IMR-90 (cell line): Measurements from ENCODE around the gene MMD2. TPM values are rescaled to one million over a fixed set of nuclear protein-coding genes. Genes with fewer than 3 reads are reported as not detected.

Source experiments
- ATAC-seq: fragments of 200-7000 bp; cut with Tn5 transposase; 2 replicates; pipeline ENCODE4 v1.9.1; 2020; ENCODE audit warnings: low read depth, mild to moderate bottlenecking, moderate library complexity
- BruUV-seq: library from RNA; stranded (reverse); fragments of 400-500 nt; replicated peaks from 2 replicates; lab custom pipeline; 2021; lab: Mats Ljungman, UMichigan
- CTCF ChIA-PET: fragments of 300-600 bp; formaldehyde crosslinking; extraction: SDS; loops from one replicate; lab custom pipeline; 2021; ENCODE audit warnings: antibody characterized with exemption; lab: Yijun Ruan, JAX
- POLR2A ChIA-PET: fragments of 300-600 bp; sonication (Branson Sonifier 250); formaldehyde crosslinking; loops from one replicate; lab custom pipeline; 2022; ENCODE audit warnings: antibody characterized with exemption; ENCODE audit not compliant: unreplicated experiment; lab: Charles Lee
- DNase-seq: peaks from one replicate; pipeline ENCODE4 v3.0.0; 2013
- H2AFZ ChIP-seq: replicated peaks from 2 replicates; pipeline ENCODE3; 2013; ENCODE audit warnings: low read length, mild to moderate bottlenecking; ENCODE audit not compliant: poor library complexity
- H2AK5ac ChIP-seq: 2 replicates; pipeline ENCODE4 v1.6.1; 2013; ENCODE audit warnings: low read depth, low read length, inconsistent platforms
- H2AK9ac ChIP-seq: replicated peaks from 2 replicates; pipeline ENCODE3; 2013; ENCODE audit warnings: mild to moderate bottlenecking, low read depth, low read length, moderate library complexity; ENCODE audit not compliant: poor library complexity
- H2BK120ac ChIP-seq: 2 replicates; pipeline ENCODE4 v1.6.1; 2013; ENCODE audit warnings: low read depth, low read length, inconsistent platforms
- H2BK15ac ChIP-seq: 3 replicates; pipeline ENCODE4 v1.6.1; 2013; ENCODE audit warnings: low read depth, low read length, inconsistent platforms
- H2BK20ac ChIP-seq: 2 replicates; pipeline ENCODE4 v1.6.1; 2013; ENCODE audit warnings: low read depth, mild to moderate bottlenecking, inconsistent platforms, low read length, moderate library complexity
- H2BK5ac ChIP-seq: 2 replicates; pipeline ENCODE4 v1.6.1; 2013; ENCODE audit warnings: mild to moderate bottlenecking, low read depth, low read length, inconsistent platforms; ENCODE audit not compliant: poor library complexity, severe bottlenecking
- H3K14ac ChIP-seq: replicated peaks from 2 replicates; pipeline ENCODE4 v1.6.1; 2013; ENCODE audit warnings: low read depth, low read length, inconsistent platforms
- H3K18ac ChIP-seq: 2 replicates; pipeline ENCODE4 v1.6.1; 2013; ENCODE audit warnings: low read depth, low read length, control low read depth
- H3K23ac ChIP-seq: 2 replicates; pipeline ENCODE4 v1.6.1; 2013; ENCODE audit warnings: low read depth, low read length, inconsistent platforms
- H3K27ac ChIP-seq: 2 replicates; pipeline ENCODE4 v1.5.1; 2013; ENCODE audit warnings: mild to moderate bottlenecking, control low read depth, low read length; ENCODE audit not compliant: insufficient read depth
- H3K27me3 ChIP-seq: 2 replicates; pipeline ENCODE4 v1.6.1; 2013; ENCODE audit warnings: low read length; ENCODE audit not compliant: control insufficient read depth, insufficient read depth
- H3K36me3 ChIP-seq: 2 replicates; pipeline ENCODE4 v1.6.1; 2013; ENCODE audit warnings: low read length, mixed read lengths; ENCODE audit not compliant: control insufficient read depth, insufficient read depth
- H3K4ac ChIP-seq: 2 replicates; pipeline ENCODE4 v1.6.1; 2013; ENCODE audit warnings: low read depth, low read length, inconsistent platforms
- H3K4me1 ChIP-seq: 2 replicates; pipeline ENCODE4 v1.6.1; 2013; ENCODE audit warnings: low read length, mixed read lengths; ENCODE audit not compliant: control insufficient read depth, insufficient read depth
- H3K4me2 ChIP-seq: 2 replicates; pipeline ENCODE4 v1.6.1; 2013; ENCODE audit warnings: low read depth, mild to moderate bottlenecking, control low read depth, low read length, moderate library complexity
- H3K4me3 ChIP-seq: 2 replicates; pipeline ENCODE4 v1.5.1; 2013; ENCODE audit warnings: low read depth, mild to moderate bottlenecking, control low read depth, low read length, moderate library complexity; ENCODE audit not compliant: insufficient read depth
- H3K56ac ChIP-seq: 2 replicates; pipeline ENCODE4 v1.6.1; 2013; ENCODE audit warnings: low read length, inconsistent platforms; ENCODE audit not compliant: insufficient read depth; ENCODE audit errors: extremely low read depth
- H3K79me1 ChIP-seq, 2 experiments: 2 replicates each; pipeline ENCODE4 v1.6.1; 2013; ENCODE audit warnings: low read length in 2 of 2, inconsistent platforms in 1 of 2, low read depth in 1 of 2
- H3K9ac ChIP-seq: 2 replicates; pipeline ENCODE4 v1.6.1; 2013; ENCODE audit warnings: low read depth, low read length, control low read depth
- H3K9me1 ChIP-seq: 2 replicates; pipeline ENCODE4 v1.6.1; 2013; ENCODE audit warnings: low read length, inconsistent platforms; ENCODE audit not compliant: insufficient read depth
- H3K9me3 ChIP-seq: 2 replicates; pipeline ENCODE4 v1.6.1; 2013; ENCODE audit warnings: low read length; ENCODE audit not compliant: control insufficient read depth, insufficient read depth
- H4K20me1 ChIP-seq: 2 replicates; pipeline ENCODE4 v1.6.1; 2013; ENCODE audit warnings: low read length, inconsistent platforms; ENCODE audit not compliant: insufficient read depth
- H4K5ac ChIP-seq: 2 replicates; pipeline ENCODE4 v1.6.1; 2013; ENCODE audit warnings: mild to moderate bottlenecking, low read depth, low read length, control low read depth
- H4K8ac ChIP-seq, 2 experiments: 2 replicates each; pipeline ENCODE4 v1.6.1; 2013; ENCODE audit warnings: low read depth in 2 of 2, low read length in 2 of 2, control low read depth in 1 of 2, inconsistent platforms in 1 of 2
- H4K91ac ChIP-seq: 2 replicates; pipeline ENCODE4 v1.6.1; 2013; ENCODE audit warnings: low read depth, low read length, inconsistent platforms; ENCODE audit not compliant: insufficient read depth
- BHLHE40 ChIP-seq: fragments of 150-350 bp; IDR thresholded peaks from 2 replicates; pipeline ENCODE4 v1.6.1; 2016; ENCODE audit warnings: mild to moderate bottlenecking, low read depth, low read length
- CEBPB ChIP-seq: IDR thresholded peaks from 2 replicates; pipeline ENCODE4 v1.6.1; 2012; ENCODE audit warnings: low read depth, low read length, improper control_type of control experiment
- CHD1 ChIP-seq: IDR thresholded peaks from 2 replicates; pipeline ENCODE4 v1.6.1; 2012; ENCODE audit warnings: low read depth, low read length, improper control_type of control experiment
- CTCF ChIP-seq: conservative IDR thresholded peaks from 2 replicates; pipeline ENCODE4 v1.5.1; 2012; ENCODE audit warnings: mild to moderate bottlenecking, low read depth, low read length, improper control_type of control experiment
- ELK1 ChIP-seq: fragments of 150-350 bp; IDR thresholded peaks from 2 replicates; pipeline ENCODE4 v1.6.1; 2016; ENCODE audit warnings: low read depth, mild to moderate bottlenecking, low read length, moderate library complexity, borderline replicate concordance
- FOS ChIP-seq: fragments of 150-350 bp; IDR thresholded peaks from 2 replicates; pipeline ENCODE4 v1.6.1; 2016; ENCODE audit warnings: low read depth, low read length
- MAFK ChIP-seq: IDR thresholded peaks from 2 replicates; pipeline ENCODE4 v1.6.1; 2012; ENCODE audit warnings: low read depth, low read length, improper control_type of control experiment
- MAZ ChIP-seq: IDR thresholded peaks from 2 replicates; pipeline ENCODE4 v1.6.1; 2012; ENCODE audit warnings: low read depth, mild to moderate bottlenecking, low read length, improper control_type of control experiment, moderate library complexity, borderline replicate concordance
- MXI1 ChIP-seq: IDR thresholded peaks from 2 replicates; pipeline ENCODE4 v1.6.1; 2012; ENCODE audit warnings: low read depth, mild to moderate bottlenecking, low read length, moderate library complexity, borderline replicate concordance
- NFE2L2 ChIP-seq: fragments of 150-350 bp; IDR thresholded peaks from 2 replicates; pipeline ENCODE4 v1.6.1; 2016; ENCODE audit warnings: low read depth, mild to moderate bottlenecking, low read length
- POLR2A ChIP-seq: IDR thresholded peaks from 2 replicates; pipeline ENCODE4 v1.6.1; 2012; ENCODE audit warnings: mild to moderate bottlenecking, low read depth, low read length
- RAD21 ChIP-seq: IDR thresholded peaks from 2 replicates; pipeline ENCODE4 v1.6.1; 2012; ENCODE audit warnings: low read length, improper control_type of control experiment
- SMC3 ChIP-seq: fragments of 150-350 bp; IDR thresholded peaks from 2 replicates; pipeline ENCODE4 v1.6.1; 2016; ENCODE audit warnings: low read depth, mild to moderate bottlenecking, antibody characterized with exemption, low read length, moderate library complexity
- USF2 ChIP-seq: fragments of 150-350 bp; IDR thresholded peaks from 2 replicates; pipeline ENCODE4 v1.6.1; 2017; ENCODE audit warnings: mild to moderate bottlenecking, antibody characterized with exemption, low read length, low read depth
- WGBS, 2 experiments: methylation state at CpG; one replicate each; pipeline versions ENCODE4 v1.1.5 to v1.1.7; 2013; ENCODE audit warnings: missing lambda C conversion rate in 2 of 2; ENCODE audit not compliant: insufficient read length in 1 of 2; ENCODE audit errors: extremely low coverage in 2 of 2; 5-methylcytosine and 5-hydroxymethylcytosine counted together
- dilution Hi-C: fragments of 300-500 bp; cut with HindIII; formaldehyde crosslinking; loops from one replicate; pipeline ENCODE4 v1.14.3; 2018; ENCODE audit warnings: low sequenced_read_pairs; ENCODE audit not compliant: unreplicated experiment
- in situ Hi-C: fragments of 300-500 bp; cut with MboI; formaldehyde crosslinking; loops from 3 replicates; pipeline ENCODE4 v1.14.3; 2019; ENCODE audit warnings: low sequenced_read_pairs, inconsistent platforms, mixed read lengths
- intact Hi-C: fragments of 100-400 bp; cut with micrococcal nuclease; formaldehyde crosslinking; loops from 2 replicates; pipeline ENCODE4 v1.10.0; 2022
- polyA plus RNA-seq, 3 experiments: library from polyadenylated mRNA; depleted of rRNA; stranded (reverse); fragments of >200 nt; gene quantifications; 2 replicates each; pipeline ENCODE4 v1.2.3, GENCODE V29; 2012; ENCODE audit warnings: low replicate concordance in 1 of 3
- total RNA-seq: library from RNA; depleted of rRNA; stranded (reverse); fragments of >200 nt; gene quantifications from 2 replicates; pipeline ENCODE4 v1.2.3, GENCODE V29; 2012

The MMD2 gene
- total and polyA plus RNA-seq, 2 of the 4 experiments (the other 2 are of a cell fraction): not detected

- CTCF ChIA-PET: interaction anchor here (0.8 kb wide), 1 partner anchor 23 kb away, joined by 3 read pairs; no protein-coding TSS in a partner anchor
- ATAC-seq (no peak), DNase-seq (no peak)
- Histone ChIP-seq H4K91ac (no peak overlapping the region), H3K36me3 (peaks cover 64% of the 10 kb centered on the region), H3K56ac (no peak overlapping the region), H3K23ac (no peak overlapping the region), H3K27ac (no peak overlapping the region), H2AK5ac (no peak overlapping the region), H4K20me1 (peaks cover 2% of the 10 kb centered on the region; the same call in 1 of the 2 replicates), H4K5ac (no peak overlapping the region), H2BK120ac (no peak overlapping the region), H3K27me3 (no peaks in the 10 kb centered on the region), H3K4me2 (no peak overlapping the region), H4K8ac (no peak overlapping the region), H2BK20ac (no peak overlapping the region), H3K9ac (no peak overlapping the region), H3K9me3 (no peaks in the 10 kb centered on the region), H2AK9ac (no peak overlapping the region), H2BK15ac (no peak overlapping the region), H3K4me3 (no peak overlapping the region), H3K79me1 (peaks cover 0 to 14% of the 10 kb centered on the region in 2 experiments), H3K9me1 (no peaks in the 10 kb centered on the region), H3K14ac (no peak overlapping the region), H3K4ac (no peak overlapping the region), H2BK5ac (no peak overlapping the region), H2AFZ (no peak overlapping the region), H3K4me1 (no peaks in the 10 kb centered on the region), H3K18ac (no peak overlapping the region)
- POLR2A ChIA-PET: no interaction called here
- dilution Hi-C loops: no loop called here
- in situ Hi-C loops: no loop called here
- no peak for TF ChIP-seq USF2
- no peak for TF ChIP-seq RAD21
- TF ChIP-seq CTCF: no peak
- TF ChIP-seq POLR2A: no peak
- TF ChIP-seq ELK1: no peak
- TF ChIP-seq MXI1: no peak
- no peak for TF ChIP-seq MAFK
- no peak for TF ChIP-seq MAZ
- TF ChIP-seq NFE2L2: no peak
- TF ChIP-seq FOS: no peak
- TF ChIP-seq CHD1: no peak
- no peak for TF ChIP-seq CEBPB
- TF ChIP-seq SMC3: no peak
- TF ChIP-seq BHLHE40: no peak
- intact Hi-C loops: no loop called here
- 94% methylated on average over 6 of the region's 7 CpGs; no CpG with 5 or more reads in 1 of the 2 experiments for WGBS, 2 experiments
- no TSS peak for BruUV-seq
Measured at GRCh38 chr7:4996696-4997222, 37.8 kb upstream of the MMD2 start.
